Adrenal gland (tissue), 12 donors: ENCODE data around the gene OSBPL2. TPM values are rescaled to one million over a fixed set of nuclear protein-coding genes. Genes with fewer than 3 reads are reported as not detected.

ENCODE experiments used
- DNase-seq, 7 donors: peaks; one replicate each; pipeline ENCODE4 v3.0.0-alpha.2; 2019 to 2020
- H3K27ac ChIP-seq, 5 donors: fragments of 200-600 bp; sonication (generic) in 4 of 5; 1 replicate in 3 of 5; 2 replicates in 2 of 5; pipeline versions ENCODE4 v1.5.1 to v1.8.0; 2016 to 2020; ENCODE audit warnings: mild to moderate bottlenecking in 1 of 5
- H3K27me3 ChIP-seq: fragments of 200-600 bp; 2 replicates; pipeline ENCODE4 v1.8.0; 2021
- H3K36me3 ChIP-seq, 2 donors: fragments of 200-600 bp; replicated peaks in 1 of 2; 1 replicate in 1 of 2; 2 replicates in 1 of 2; pipeline versions ENCODE4 v1.5.1 to v1.8.0; 2018 to 2022
- H3K4me1 ChIP-seq, 2 donors: fragments of 200-600 bp; replicated peaks in 1 of 2; 1 replicate in 1 of 2; 2 replicates in 1 of 2; pipeline versions ENCODE4 v1.5.1 to v1.8.0; 2018 to 2021
- H3K4me3 ChIP-seq, 4 donors: fragments of 200-600 bp; sonication (generic) in 3 of 4; one replicate each; pipeline ENCODE4 v1.5.1; 2016 to 2018
- H3K9me3 ChIP-seq, 3 donors: fragments of 200-600 bp; sonication (generic) in 1 of 3; replicated peaks in 1 of 3; 1 replicate in 2 of 3; 2 replicates in 1 of 3; pipeline versions ENCODE4 v1.5.1 to v1.8.0; 2016 to 2021
- POLR2A ChIP-seq, 2 donors: fragments of 450-650 bp; IDR thresholded peaks; one replicate each; pipeline ENCODE4 v1.6.1; 2017; ENCODE audit warnings: antibody characterized with exemption in 2 of 2, mild to moderate bottlenecking in 2 of 2, moderate library complexity in 1 of 2
- WGBS, 4 donors: extraction: QIAGEN DNeasy Blood & Tissue Kit in 2 of 4; methylation state at CpG; one replicate each; pipeline versions ENCODE4 v1.1.5 to v1.1.7; 2013 to 2017; 5-methylcytosine and 5-hydroxymethylcytosine counted together
- intact Hi-C, 2 donors: fragments of 100-400 bp; cut with DNase I; formaldehyde crosslinking; loops; one replicate each; pipeline versions ENCODE4 v1.14.1 to v1.15.0; 2022 to 2023
- polyA plus RNA-seq, 3 donors: library from polyadenylated mRNA; stranded (reverse); fragments of 200-250 nt in 2 of 3; fragments of 350-450 nt in 1 of 3; fragmentation: Illumina TruSeq in 1 of 3; extraction: RNeasy Lipid Tissue Mini Kit (QIAGEN cat#74804) in 1 of 3; gene quantifications; one replicate each; pipeline ENCODE4 v1.2.3, GENCODE V29; 2013 to 2014
- total RNA-seq, 9 donors: library from RNA; depleted of rRNA in 4 of 9; stranded (reverse); fragments of >200 nt in 4 of 9; fragments of 120-200 nt in 1 of 9; fragmentation: NEBNext Ultra II Directional in 1 of 9; extraction: Animal tissue kit (Norgen Biotek cat#: 25700) in 1 of 9; gene quantifications; one replicate each; pipeline versions ENCODE4 v1.1.0 to v1.2.4, GENCODE V29; 2013 to 2023
- TF ChIP-seq, protein P1 (sequence below), 6 experiments: fragments of 450-650 bp in 4 of 6; fragments of 200-600 bp in 2 of 6; sonication (generic) in 1 of 6; IDR thresholded peaks; 1 replicate in 5 of 6; 2 replicates in 1 of 6; pipeline versions ENCODE4 v1.5.1 to v1.8.0; 2016 to 2021; ENCODE audit warnings: antibody characterized with exemption in 6 of 6, mild to moderate bottlenecking in 2 of 6, moderate library complexity in 1 of 6
- donor health status: healthy with polysubstance abuse.
- donor health status: Bipolar disorder and iron deficiency.
- donor health status: DM: yes; HTN: yes; CAD: no.
- donor health status: DM: no; HTN: no; CAD: no.
- donor health status: DM: no; HTN: no; CAD: no.
- donor health status: DM: yes; HTN: yes; CAD: no.

The OSBPL2 gene
- total and polyA plus RNA-seq, 12 donors = 13.8 to 96.7 (median 37.4) TPM

DNA sequence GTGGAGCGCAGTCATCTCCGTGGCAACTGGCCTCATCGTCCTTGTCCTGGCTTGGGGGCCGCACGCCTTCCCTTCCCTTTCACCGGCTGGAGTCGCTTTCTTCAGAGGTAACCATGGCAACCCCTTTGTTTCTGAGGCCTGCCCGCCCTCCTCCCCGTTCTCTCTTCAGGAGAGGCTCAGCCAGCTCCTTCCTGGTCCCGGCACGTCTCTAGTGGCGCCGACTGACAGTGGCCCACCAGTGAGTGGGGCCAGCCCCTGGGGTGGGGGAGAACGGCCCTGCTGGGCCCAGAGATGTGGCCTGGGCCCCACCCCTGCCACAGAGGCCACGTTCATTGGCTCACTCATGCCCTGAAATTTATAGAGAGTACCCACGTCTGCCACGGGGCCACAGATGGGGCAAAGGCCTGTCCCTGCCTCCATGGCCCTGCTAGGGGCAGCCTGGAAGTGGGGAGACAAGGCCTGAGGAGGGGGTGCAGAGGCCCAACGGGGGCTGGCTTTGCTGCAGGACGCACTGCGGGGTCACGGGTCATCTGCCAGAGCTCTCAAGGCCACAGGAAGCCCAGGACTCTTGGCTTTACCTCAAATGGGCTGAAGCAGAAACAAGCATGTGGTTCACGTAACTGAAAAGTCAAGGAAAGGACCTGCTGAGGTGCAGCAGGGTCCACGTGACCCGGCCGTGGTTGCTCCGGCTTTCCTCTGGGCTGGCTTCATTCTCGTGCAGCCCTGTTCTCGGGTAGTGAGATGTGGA is 1.4 kb upstream of the OSBPL2 start:
- intact Hi-C loops = no loop called here
- Histone ChIP-seq H3K4me3 (no peak overlapping the region), H3K36me3 (no peaks in the 10 kb centered on the region), H3K27me3 (no peaks in the 10 kb centered on the region), H3K4me1 (peaks cover 6 to 31% of the 10 kb centered on the region in 2 donors), H3K27ac (no peak overlapping the region), H3K9me3 (no peaks in the 10 kb centered on the region)
- no peak for TF ChIP-seq POLR2A (IDR thresholded peaks at IDR 0.05)
- TF ChIP-seq, protein P1, sequence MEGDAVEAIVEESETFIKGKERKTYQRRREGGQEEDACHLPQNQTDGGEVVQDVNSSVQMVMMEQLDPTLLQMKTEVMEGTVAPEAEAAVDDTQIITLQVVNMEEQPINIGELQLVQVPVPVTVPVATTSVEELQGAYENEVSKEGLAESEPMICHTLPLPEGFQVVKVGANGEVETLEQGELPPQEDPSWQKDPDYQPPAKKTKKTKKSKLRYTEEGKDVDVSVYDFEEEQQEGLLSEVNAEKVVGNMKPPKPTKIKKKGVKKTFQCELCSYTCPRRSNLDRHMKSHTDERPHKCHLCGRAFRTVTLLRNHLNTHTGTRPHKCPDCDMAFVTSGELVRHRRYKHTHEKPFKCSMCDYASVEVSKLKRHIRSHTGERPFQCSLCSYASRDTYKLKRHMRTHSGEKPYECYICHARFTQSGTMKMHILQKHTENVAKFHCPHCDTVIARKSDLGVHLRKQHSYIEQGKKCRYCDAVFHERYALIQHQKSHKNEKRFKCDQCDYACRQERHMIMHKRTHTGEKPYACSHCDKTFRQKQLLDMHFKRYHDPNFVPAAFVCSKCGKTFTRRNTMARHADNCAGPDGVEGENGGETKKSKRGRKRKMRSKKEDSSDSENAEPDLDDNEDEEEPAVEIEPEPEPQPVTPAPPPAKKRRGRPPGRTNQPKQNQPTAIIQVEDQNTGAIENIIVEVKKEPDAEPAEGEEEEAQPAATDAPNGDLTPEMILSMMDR (IDR thresholded peaks at IDR 0.05) = no peak
- 43 to 63% (median 44%) methylated on average over 9 to 28 of the region's 28 CpGs for WGBS, 4 donors
- peak in 1 of 7 donors; percentile 38 for DNase-seq

DNA sequence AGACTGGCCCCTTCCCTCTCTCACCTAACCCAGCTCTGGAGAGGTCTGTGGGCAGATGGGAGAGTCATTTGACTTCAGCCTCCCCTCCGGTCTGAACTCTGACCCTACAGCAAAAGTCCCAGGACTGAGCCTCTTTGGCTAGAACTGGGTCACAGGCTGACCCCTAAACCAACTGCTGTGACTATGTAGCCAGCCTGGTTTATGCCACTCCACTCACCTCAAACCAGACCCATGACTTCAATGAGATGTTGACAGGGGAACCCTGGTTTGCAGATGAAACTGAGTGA is 864 bp upstream of the OSBPL2 start:
- Histone ChIP-seq H3K27me3 (no peaks in the 10 kb centered on the region), H3K4me1 (peaks cover 6 to 31% of the 10 kb centered on the region in 2 donors), H3K36me3 (no peaks in the 10 kb centered on the region), H3K4me3 (no peak overlapping the region), H3K9me3 (no peaks in the 10 kb centered on the region), H3K27ac (no peak overlapping the region)
- intact Hi-C loops = no loop called here
- no peak for TF ChIP-seq POLR2A (IDR thresholded peaks at IDR 0.05)
- TF ChIP-seq, protein P1 (IDR thresholded peaks at IDR 0.05) = no peak
- no peak for DNase-seq
- 35 to 77% methylated on average over 1 of the region's 1 CpG; no CpG with 5 or more reads in 2 of the 4 donors for WGBS, 4 donors

DNA sequence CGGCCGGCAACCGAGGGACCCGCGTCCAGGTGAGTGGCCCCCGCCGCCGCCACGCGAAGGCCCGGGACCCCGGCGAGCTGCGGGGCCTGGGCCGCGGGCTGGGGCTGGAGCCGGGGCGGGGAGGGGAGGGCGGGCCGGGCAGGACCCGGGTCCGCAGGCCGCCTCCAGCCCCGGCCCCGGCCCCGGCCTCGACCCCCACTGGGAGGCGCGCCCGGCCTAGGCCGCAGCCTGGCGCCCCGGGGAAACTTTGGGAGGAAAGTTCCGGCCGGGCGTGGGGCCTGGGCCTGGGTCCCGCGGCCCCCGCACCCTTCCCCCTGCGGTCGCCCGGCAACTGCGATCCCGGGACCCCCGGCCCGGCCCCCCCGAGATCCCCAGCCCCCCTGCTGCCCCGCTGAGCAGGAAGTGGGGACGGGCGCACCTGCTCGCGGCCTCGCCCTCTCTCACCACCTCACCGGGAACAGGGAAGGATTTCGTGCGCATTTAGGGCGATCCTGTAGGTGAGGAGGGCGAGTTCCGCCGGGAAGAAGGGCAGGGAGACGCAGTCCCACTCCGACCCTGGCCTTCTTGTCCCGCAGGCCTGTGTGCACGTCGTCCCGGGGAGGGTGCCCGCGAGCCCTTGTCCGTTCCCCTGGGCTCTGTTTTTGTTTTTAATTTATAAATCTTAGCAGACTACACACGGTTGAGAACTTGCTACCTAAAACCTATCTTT is 402 bp downstream of the OSBPL2 start:
- Histone ChIP-seq H3K27ac (peak overlapping the region in 4 of 5 donors; percentile 63 to 87 (median 76)), H3K4me1 (peaks cover 6 to 31% of the 10 kb centered on the region in 2 donors)
- intact Hi-C loops = no loop called here

More for the DNA sequence above, 402 bp downstream of the OSBPL2 start:
- peak in 2 of 7 donors; percentile 32 to 51 for DNase-seq
- Histone ChIP-seq H3K36me3 (peaks cover 0 to 3% of the 10 kb centered on the region in 2 donors), H3K9me3 (no peaks in the 10 kb centered on the region), H3K4me3 (peak overlapping the region in 2 of 4 donors; percentile 71 to 82), H3K27me3 (no peaks in the 10 kb centered on the region)
- 0 to 1% (median 1%) methylated on average over 12 to 70 of the region's 70 CpGs for WGBS, 4 donors
- TF ChIP-seq, protein P1 (IDR thresholded peaks at IDR 0.05) = no peak
- peak in 1 of 2 donors; percentile 5 for TF ChIP-seq POLR2A (IDR thresholded peaks at IDR 0.05)
